Adipocyte (in vitro differentiated cells): ENCODE results near the gene DHCR24.
A peak's percentile ranks its signal among the peaks of the same experiment; 100 is the strongest.

Experiments used
- DNase-seq: peaks from one replicate; pipeline ENCODE4 v3.0.0-alpha.2; 2015; ENCODE audit warnings: low read depth
- H3K27me3 ChIP-seq: replicated peaks from 2 replicates; pipeline ENCODE4 v1.7.0; 2013; ENCODE audit warnings: mild to moderate bottlenecking, low read length, moderate library complexity; ENCODE audit not compliant: control insufficient read depth, insufficient read depth
- H3K36me3 ChIP-seq: 2 replicates; pipeline ENCODE4 v1.7.0; 2013; ENCODE audit warnings: low read length, mild to moderate bottlenecking, moderate library complexity; ENCODE audit not compliant: control insufficient read depth, insufficient read depth, severe bottlenecking
- H3K4me1 ChIP-seq: 2 replicates; pipeline ENCODE4 v1.7.0; 2013; ENCODE audit warnings: mild to moderate bottlenecking, low read length, moderate library complexity; ENCODE audit not compliant: control insufficient read depth, insufficient read depth
- H3K4me3 ChIP-seq: 2 replicates; pipeline ENCODE4 v1.7.0; 2013; ENCODE audit warnings: mild to moderate bottlenecking, low read length, moderate library complexity
- H3K9ac ChIP-seq: 2 replicates; pipeline ENCODE4 v1.7.0; 2013; ENCODE audit warnings: mild to moderate bottlenecking, low read length, moderate library complexity
- H3K9me3 ChIP-seq: 2 replicates; pipeline ENCODE4 v1.7.0; 2013; ENCODE audit warnings: mild to moderate bottlenecking, low read length, moderate library complexity; ENCODE audit not compliant: control insufficient read depth

The DHCR24 gene

GRCh38 chr1:54861070-54861761 lies 25.8 kb downstream of the DHCR24 start:
- no peak for DNase-seq
- no peak overlapping the region for H3K4me3 ChIP-seq
- H3K36me3 ChIP-seq: peaks cover 85% of the 10 kb centered on the region
- no peak overlapping the region for H3K9ac ChIP-seq
- H3K4me1 ChIP-seq: peaks cover 67% of the 10 kb centered on the region
- H3K9me3 ChIP-seq: no peaks in the 10 kb centered on the region
- H3K27me3 ChIP-seq: no peaks in the 10 kb centered on the region

GRCh38 chr1:54859700-54860391 lies 27.1 kb downstream of the DHCR24 start:
- no peaks in the 10 kb centered on the region for H3K9me3 ChIP-seq
- peaks cover 81% of the 10 kb centered on the region for H3K36me3 ChIP-seq
- H3K4me3 ChIP-seq: no peak overlapping the region
- H3K4me1 ChIP-seq: peaks cover 74% of the 10 kb centered on the region
- H3K9ac ChIP-seq: no peak overlapping the region
- no peak for DNase-seq
- no peaks in the 10 kb centered on the region for H3K27me3 ChIP-seq

- peaks cover 81% of the 10 kb centered on the region for H3K36me3 ChIP-seq
- H3K27me3 ChIP-seq: no peaks in the 10 kb centered on the region
- peak overlapping the region; percentile 29 for H3K4me3 ChIP-seq
- H3K9me3 ChIP-seq: no peaks in the 10 kb centered on the region
- DNase-seq: no peak
- peak overlapping the region; percentile 29 for H3K9ac ChIP-seq
- peaks cover 65% of the 10 kb centered on the region for H3K4me1 ChIP-seq
Measured at GRCh38 chr1:54857746-54858561, 29.0 kb downstream of the DHCR24 start.

GRCh38 chr1:54857141-54857540 lies 29.9 kb downstream of the DHCR24 start:
- Histone ChIP-seq H3K4me1 (peaks cover 63% of the 10 kb centered on the region), H3K4me3 (no peak overlapping the region), H3K9ac (no peak overlapping the region), H3K36me3 (peaks cover 83% of the 10 kb centered on the region), H3K27me3 (no peaks in the 10 kb centered on the region), H3K9me3 (no peaks in the 10 kb centered on the region)
- DNase-seq: no peak

- no peak for DNase-seq
- no peaks in the 10 kb centered on the region for H3K9me3 ChIP-seq
- H3K4me1 ChIP-seq: peaks cover 72% of the 10 kb centered on the region
- H3K36me3 ChIP-seq: peaks cover 82% of the 10 kb centered on the region
- no peaks in the 10 kb centered on the region for H3K27me3 ChIP-seq
- H3K4me3 ChIP-seq: no peak overlapping the region
- H3K9ac ChIP-seq: no peak overlapping the region
Measured at GRCh38 chr1:54854381-54855020, 32.5 kb downstream of the DHCR24 start.

- no peak for DNase-seq
- Histone ChIP-seq H3K4me3 (no peak overlapping the region), H3K36me3 (peaks cover 82% of the 10 kb centered on the region), H3K4me1 (peaks cover 66% of the 10 kb centered on the region), H3K9me3 (no peaks in the 10 kb centered on the region), H3K27me3 (no peaks in the 10 kb centered on the region), H3K9ac (no peak overlapping the region)
Measured at GRCh38 chr1:54853793-54854370, 33.1 kb downstream of the DHCR24 start.

- peaks cover 61% of the 10 kb centered on the region for H3K4me1 ChIP-seq
- no peak for DNase-seq
- no peak overlapping the region for H3K4me3 ChIP-seq
- H3K36me3 ChIP-seq: peaks cover 84% of the 10 kb centered on the region
- no peaks in the 10 kb centered on the region for H3K27me3 ChIP-seq
- no peak overlapping the region for H3K9ac ChIP-seq
- H3K9me3 ChIP-seq: no peaks in the 10 kb centered on the region
Measured at GRCh38 chr1:54853096-54853792, 33.8 kb downstream of the DHCR24 start.

GRCh38 chr1:54851936-54852524 lies 35.0 kb downstream of the DHCR24 start:
- peak overlapping the region; percentile 53 for H3K9ac ChIP-seq
- H3K9me3 ChIP-seq: no peaks in the 10 kb centered on the region
- no peaks in the 10 kb centered on the region for H3K27me3 ChIP-seq
- H3K4me3 ChIP-seq: no peak overlapping the region
- H3K36me3 ChIP-seq: peaks cover 85% of the 10 kb centered on the region
- peaks cover 49% of the 10 kb centered on the region for H3K4me1 ChIP-seq
- no peak for DNase-seq

GRCh38 chr1:54851406-54851805 lies 35.6 kb downstream of the DHCR24 start:
- Histone ChIP-seq H3K4me3 (peak overlapping the region; percentile 12), H3K4me1 (peaks cover 43% of the 10 kb centered on the region), H3K36me3 (peaks cover 89% of the 10 kb centered on the region), H3K27me3 (no peaks in the 10 kb centered on the region), H3K9me3 (no peaks in the 10 kb centered on the region), H3K9ac (peak overlapping the region; percentile 53)
- DNase-seq: no peak

- Histone ChIP-seq H3K9me3 (no peaks in the 10 kb centered on the region), H3K27me3 (no peaks in the 10 kb centered on the region), H3K4me3 (peak overlapping the region; percentile 31), H3K9ac (no peak overlapping the region), H3K4me1 (peaks cover 38% of the 10 kb centered on the region), H3K36me3 (peaks cover 87% of the 10 kb centered on the region)
- DNase-seq: peak; percentile 79
Measured at GRCh38 chr1:54850737-54851136, 36.3 kb downstream of the DHCR24 start.
